Brain microvascular endothelial cell (primary cell): Measurements from ENCODE around the gene CRY1.
A peak's percentile ranks its signal among the peaks of the same experiment; 100 is the strongest.

Experiments
- DNase-seq: peaks from one replicate; pipeline ENCODE4 v3.0.0-alpha.2; 2020
- H3K27ac ChIP-seq: fragments of 250-450 bp; sonication (Bioruptor Pico); 2 replicates; pipeline ENCODE4 v1.5.1; 2020; ENCODE audit warnings: mild to moderate bottlenecking, moderate library complexity
- H3K27me3 ChIP-seq: fragments of 250-450 bp; sonication (Bioruptor Pico); replicated peaks from 2 replicates; pipeline ENCODE4 v1.5.1; 2020; ENCODE audit warnings: mild to moderate bottlenecking
- H3K36me3 ChIP-seq: fragments of 250-450 bp; sonication (Bioruptor Pico); replicated peaks from 2 replicates; pipeline ENCODE4 v1.5.1; 2020; ENCODE audit warnings: mild to moderate bottlenecking
- H3K4me3 ChIP-seq: 2 replicates; pipeline ENCODE4 v1.5.1; 2011; ENCODE audit warnings: low read depth, mild to moderate bottlenecking, control low read depth, low read length, moderate library complexity
- in situ Hi-C: cut with HindIII; loops from 2 replicates; pipeline ENCODE4 v1.10.0; 2017; ENCODE audit warnings: low sequenced_read_pairs, low pct_ligation_motif_present
- TF ChIP-seq, protein P1 (sequence below): IDR thresholded peaks from 2 replicates; pipeline ENCODE4 v1.5.1; 2011; ENCODE audit warnings: low read depth, mild to moderate bottlenecking, moderate library complexity, low read length, control low read depth, inconsistent platforms; ENCODE audit errors: missing control alignments

Gene CRY1

DNA sequence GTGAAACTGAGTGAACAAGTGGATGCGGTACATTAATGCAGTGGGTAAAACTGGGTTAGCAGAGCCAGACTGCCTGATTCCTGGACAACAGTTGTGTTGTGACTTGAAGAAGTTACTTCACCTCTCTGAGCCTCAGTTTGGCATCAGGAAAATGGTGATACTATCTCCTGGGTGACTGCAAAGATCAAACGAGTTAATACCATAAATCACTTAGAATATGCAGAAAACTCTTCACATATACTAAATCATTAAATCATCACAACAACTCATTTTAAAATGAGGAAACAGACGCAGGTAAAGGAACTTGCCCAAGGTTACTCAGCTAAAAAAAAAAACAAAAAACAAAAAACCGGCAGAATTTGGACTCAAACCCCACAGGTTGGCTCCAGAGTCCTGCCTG is 107.2 kb downstream of the CRY1 start:
- no peak overlapping the region for H3K27ac ChIP-seq
- in situ Hi-C loops = no loop called here

DNA sequence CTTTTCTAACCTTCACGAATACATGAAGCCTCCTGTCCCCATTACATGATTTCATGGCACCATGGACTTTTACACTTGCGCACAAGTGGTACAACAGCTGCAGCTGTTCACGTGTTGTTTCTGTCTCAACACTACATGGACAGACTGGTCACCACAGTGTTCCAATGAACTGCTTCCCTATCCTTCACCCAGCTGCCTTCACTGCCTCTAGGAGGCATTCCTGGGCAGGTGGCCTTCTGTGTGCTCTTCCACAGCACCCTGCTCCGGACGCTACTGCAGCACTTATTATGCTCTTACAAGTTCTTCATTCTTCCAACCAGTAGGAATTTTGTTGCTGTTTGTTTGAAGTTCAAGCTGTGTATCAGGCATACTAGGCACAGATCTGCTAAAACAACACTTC is 107.9 kb downstream of the CRY1 start:
- Histone ChIP-seq H3K27ac (no peak overlapping the region), H3K36me3 (no peaks in the 10 kb centered on the region), H3K27me3 (no peaks in the 10 kb centered on the region), H3K4me3 (no peak overlapping the region)
- in situ Hi-C loops = no loop called here
- no peak for DNase-seq
- TF ChIP-seq, protein P1, sequence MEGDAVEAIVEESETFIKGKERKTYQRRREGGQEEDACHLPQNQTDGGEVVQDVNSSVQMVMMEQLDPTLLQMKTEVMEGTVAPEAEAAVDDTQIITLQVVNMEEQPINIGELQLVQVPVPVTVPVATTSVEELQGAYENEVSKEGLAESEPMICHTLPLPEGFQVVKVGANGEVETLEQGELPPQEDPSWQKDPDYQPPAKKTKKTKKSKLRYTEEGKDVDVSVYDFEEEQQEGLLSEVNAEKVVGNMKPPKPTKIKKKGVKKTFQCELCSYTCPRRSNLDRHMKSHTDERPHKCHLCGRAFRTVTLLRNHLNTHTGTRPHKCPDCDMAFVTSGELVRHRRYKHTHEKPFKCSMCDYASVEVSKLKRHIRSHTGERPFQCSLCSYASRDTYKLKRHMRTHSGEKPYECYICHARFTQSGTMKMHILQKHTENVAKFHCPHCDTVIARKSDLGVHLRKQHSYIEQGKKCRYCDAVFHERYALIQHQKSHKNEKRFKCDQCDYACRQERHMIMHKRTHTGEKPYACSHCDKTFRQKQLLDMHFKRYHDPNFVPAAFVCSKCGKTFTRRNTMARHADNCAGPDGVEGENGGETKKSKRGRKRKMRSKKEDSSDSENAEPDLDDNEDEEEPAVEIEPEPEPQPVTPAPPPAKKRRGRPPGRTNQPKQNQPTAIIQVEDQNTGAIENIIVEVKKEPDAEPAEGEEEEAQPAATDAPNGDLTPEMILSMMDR = peak; percentile 5

More for the DNA sequence above, 107.2 kb downstream of the CRY1 start:
- no peaks in the 10 kb centered on the region for H3K27me3 ChIP-seq
- no peaks in the 10 kb centered on the region for H3K36me3 ChIP-seq
- no peak for DNase-seq
- H3K4me3 ChIP-seq = peak overlapping the region; percentile 77
- TF ChIP-seq, protein P1 = no peak

DNA sequence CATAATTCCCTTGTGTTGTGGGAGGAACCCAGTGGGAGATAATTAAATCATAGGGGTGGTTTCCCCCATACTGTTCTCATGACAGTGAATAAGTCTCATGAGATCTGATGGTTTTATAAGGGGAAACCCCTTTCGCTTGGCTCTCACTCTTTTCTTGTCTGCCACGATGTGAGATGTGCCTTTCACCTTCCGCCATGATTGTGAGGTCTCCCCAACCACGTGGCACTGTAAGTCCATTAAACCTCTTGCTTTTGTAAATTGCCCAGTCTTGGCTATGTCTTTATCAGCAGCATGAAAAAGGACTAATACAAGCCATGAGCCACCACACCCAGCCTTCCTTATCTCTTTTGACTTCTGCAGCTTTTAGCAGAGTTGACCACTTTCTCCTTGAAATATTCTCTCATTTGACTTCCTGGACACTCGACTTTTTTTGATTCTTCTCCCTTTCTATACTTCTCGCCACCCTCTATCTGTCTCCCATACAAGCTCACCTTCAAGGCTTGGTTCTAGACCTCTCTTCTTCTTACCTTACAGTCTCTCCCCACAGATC is 108.7 kb downstream of the CRY1 start:
- no peak for DNase-seq
- TF ChIP-seq, protein P1 = no peak
- Histone ChIP-seq H3K36me3 (no peaks in the 10 kb centered on the region), H3K4me3 (no peak overlapping the region), H3K27ac (no peak overlapping the region), H3K27me3 (no peaks in the 10 kb centered on the region)
- in situ Hi-C loops = no loop called here

DNA sequence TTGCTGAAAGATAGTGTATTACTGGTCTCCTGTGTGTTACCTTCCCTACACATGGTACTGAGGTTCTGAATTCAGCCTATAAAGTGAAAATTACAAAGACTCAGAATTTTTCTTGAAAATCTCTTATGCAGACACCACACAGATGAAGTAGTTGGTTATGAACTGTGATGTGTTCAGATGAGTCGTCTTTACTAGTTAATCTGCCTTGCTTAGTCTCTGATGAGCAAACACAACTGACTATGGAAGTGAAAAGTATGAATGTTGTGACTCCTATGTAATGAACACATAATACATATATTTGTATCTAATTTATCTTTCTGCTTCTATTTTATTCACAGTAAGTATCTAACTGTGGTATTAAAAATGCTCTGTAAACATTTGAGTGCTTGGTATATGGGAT is 111.1 kb downstream of the CRY1 start:
- no peak for DNase-seq
- Histone ChIP-seq H3K27me3 (no peaks in the 10 kb centered on the region), H3K4me3 (no peak overlapping the region), H3K36me3 (peaks cover 4% of the 10 kb centered on the region), H3K27ac (no peak overlapping the region)
- in situ Hi-C loops = no loop called here
- TF ChIP-seq, protein P1 = no peak

DNA sequence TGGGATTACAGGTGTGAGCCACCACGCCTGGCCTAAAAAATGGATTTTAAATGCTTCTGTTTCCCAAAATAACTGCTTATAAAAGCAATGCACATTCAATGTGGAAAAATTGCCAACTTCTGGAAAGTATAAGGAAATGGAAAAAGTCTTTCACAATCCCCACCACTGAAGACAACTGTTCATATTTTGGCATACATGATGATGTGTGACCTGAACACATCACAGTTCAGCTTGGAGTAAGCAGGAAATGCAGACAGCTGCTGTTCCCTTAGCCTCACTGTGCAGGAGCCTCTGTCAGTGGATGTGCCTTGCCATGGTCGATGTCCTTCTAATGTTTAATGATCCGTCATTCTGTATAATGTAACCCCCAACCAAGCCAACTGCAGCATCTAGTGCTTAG is 111.6 kb downstream of the CRY1 start:
- no peak overlapping the region for H3K4me3 ChIP-seq
- H3K27ac ChIP-seq = no peak overlapping the region
- no peak for DNase-seq
- H3K36me3 ChIP-seq = peaks cover 4% of the 10 kb centered on the region
- TF ChIP-seq, protein P1 = no peak
- H3K27me3 ChIP-seq = no peaks in the 10 kb centered on the region
- in situ Hi-C loops = no loop called here

DNA sequence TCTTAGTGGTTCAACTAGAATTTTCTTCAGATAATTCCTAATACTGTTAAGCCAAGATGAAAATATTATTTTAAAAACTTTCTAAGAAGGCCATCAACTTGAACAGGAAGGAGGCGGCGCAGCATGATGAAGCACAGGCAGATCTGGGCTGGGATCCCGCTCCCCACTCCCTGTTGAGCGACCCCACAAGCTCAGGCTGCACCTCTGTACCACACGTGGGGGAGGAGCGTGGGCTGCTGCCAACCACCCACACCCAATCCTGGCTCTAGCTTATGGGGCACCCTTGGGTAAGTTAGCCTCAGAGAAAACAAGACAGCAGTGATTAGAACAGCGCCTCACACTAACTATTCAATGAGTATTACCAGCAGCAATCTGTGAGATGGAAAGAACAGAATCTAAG is 112.4 kb downstream of the CRY1 start:
- Histone ChIP-seq H3K27me3 (no peaks in the 10 kb centered on the region), H3K4me3 (no peak overlapping the region), H3K27ac (no peak overlapping the region), H3K36me3 (peaks cover 4% of the 10 kb centered on the region)
- no peak for DNase-seq
- in situ Hi-C loops = no loop called here
- TF ChIP-seq, protein P1 = no peak
